Fibroblast of the aortic adventitia (primary cell): ENCODE measurements around the gene TSPAN18. TPM values are rescaled to one million over a fixed set of nuclear protein-coding genes. Genes with fewer than 3 reads are reported as not detected.
"Not testable (repeated sequence)": the region's sequence is repeated elsewhere in the genome, so short reads cannot be mapped to it uniquely, and the experiment has no call there.

ENCODE experiments used
- DNase-seq: peaks from one replicate; pipeline ENCODE4 v3.0.0-alpha.2; 2010; ENCODE audit warnings: low read depth
- H3K4me3 ChIP-seq: 2 replicates; pipeline ENCODE4 v1.5.1; 2011; ENCODE audit warnings: low read depth, mild to moderate bottlenecking, control low read depth, low read length, moderate library complexity
- total RNA-seq: library from RNA; depleted of rRNA; stranded (reverse); fragments of >200 nt; gene quantifications from 2 replicates; pipeline ENCODE4 v1.2.3, GENCODE V29; 2012; ENCODE audit warnings: low replicate concordance
- TF ChIP-seq, protein P1 (sequence below): IDR thresholded peaks from 2 replicates; pipeline ENCODE4 v1.5.1; 2011; ENCODE audit warnings: mild to moderate bottlenecking, low read length, control low read depth, inconsistent platforms; ENCODE audit not compliant: insufficient read depth

TSPAN18 gene
- total RNA-seq, 1 donor, result under 0.01 TPM

DNA sequence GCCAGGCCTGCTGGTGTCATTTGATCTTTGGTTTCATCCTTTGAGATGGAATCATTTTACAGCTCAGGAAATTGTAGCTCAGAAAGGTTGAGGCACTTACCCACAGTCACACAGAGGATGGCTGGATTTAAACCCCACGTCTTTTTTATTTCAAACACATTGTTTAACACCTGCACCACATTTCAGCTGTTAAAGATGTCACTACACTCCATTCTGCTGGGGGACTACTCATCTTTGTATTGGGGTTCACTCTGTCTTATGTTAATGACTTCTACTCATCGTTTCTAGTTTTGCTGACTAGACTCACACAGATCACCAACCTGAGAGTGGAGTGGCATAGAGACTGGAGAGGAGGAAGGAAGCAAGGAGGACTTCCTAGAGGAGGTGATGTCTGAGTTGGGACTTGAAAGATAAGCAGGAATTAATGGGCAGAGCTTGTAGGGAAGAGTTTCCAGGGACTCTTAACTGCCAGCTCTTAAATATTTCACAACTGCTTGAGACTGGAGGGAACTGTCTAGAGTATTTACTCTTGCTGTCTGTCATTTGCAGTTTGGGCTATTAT lies 143.9 kb downstream of the TSPAN18 start:
- H3K4me3 ChIP-seq, result no peak overlapping the region
- DNase-seq, result no peak
- TF ChIP-seq, protein P1, sequence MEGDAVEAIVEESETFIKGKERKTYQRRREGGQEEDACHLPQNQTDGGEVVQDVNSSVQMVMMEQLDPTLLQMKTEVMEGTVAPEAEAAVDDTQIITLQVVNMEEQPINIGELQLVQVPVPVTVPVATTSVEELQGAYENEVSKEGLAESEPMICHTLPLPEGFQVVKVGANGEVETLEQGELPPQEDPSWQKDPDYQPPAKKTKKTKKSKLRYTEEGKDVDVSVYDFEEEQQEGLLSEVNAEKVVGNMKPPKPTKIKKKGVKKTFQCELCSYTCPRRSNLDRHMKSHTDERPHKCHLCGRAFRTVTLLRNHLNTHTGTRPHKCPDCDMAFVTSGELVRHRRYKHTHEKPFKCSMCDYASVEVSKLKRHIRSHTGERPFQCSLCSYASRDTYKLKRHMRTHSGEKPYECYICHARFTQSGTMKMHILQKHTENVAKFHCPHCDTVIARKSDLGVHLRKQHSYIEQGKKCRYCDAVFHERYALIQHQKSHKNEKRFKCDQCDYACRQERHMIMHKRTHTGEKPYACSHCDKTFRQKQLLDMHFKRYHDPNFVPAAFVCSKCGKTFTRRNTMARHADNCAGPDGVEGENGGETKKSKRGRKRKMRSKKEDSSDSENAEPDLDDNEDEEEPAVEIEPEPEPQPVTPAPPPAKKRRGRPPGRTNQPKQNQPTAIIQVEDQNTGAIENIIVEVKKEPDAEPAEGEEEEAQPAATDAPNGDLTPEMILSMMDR, result no peak

GRCh38 chr11:44871682-44872081 lies 144.9 kb downstream of the TSPAN18 start:
- DNase-seq, H3K4me3 ChIP-seq: not testable (repeated sequence)

DNA sequence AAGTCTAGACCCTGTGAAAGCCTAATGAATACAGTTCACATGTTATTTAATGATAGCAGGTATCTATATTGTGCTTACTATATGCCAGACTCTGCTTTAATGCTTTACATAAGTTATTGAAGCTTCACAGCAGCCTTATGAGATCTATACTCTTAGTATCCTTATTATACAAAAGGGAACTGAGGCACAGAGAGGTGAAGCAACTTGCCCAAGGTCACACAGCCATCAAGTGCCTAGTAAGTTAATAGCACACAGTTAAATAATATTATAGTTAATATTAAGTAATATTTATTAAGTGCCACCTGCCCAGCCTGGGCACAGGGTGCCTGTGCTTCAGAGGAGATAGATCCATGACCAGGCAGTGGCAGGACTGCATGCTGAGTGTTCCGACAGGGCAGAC lies 145.8 kb downstream of the TSPAN18 start:
- no peak overlapping the region for H3K4me3 ChIP-seq
- TF ChIP-seq, protein P1, result no peak
- no peak for DNase-seq

DNA sequence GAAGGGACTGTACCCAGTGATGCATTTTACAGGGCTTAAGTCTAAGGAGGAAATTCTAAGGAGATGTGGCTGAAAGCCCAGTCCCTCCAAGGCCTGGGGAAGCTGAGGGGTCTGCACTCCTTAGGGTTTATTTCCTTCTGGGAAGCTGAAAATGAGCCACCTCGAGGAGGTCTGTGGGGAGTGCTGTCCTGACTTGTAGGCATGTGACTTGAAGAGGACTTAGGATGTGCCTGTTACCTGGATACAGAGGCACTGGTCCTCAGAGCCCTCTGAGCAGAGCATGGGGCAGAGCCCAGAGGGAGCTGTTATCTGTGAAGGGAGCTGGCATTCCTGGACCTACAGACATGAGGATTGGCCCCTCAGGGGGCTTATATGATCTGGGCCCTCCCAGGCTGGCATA lies 146.8 kb downstream of the TSPAN18 start:
- no peak overlapping the region for H3K4me3 ChIP-seq
- TF ChIP-seq, protein P1, result no peak
- no peak for DNase-seq

- DNase-seq, result no peak
- TF ChIP-seq, protein P1, result no peak
- H3K4me3 ChIP-seq, result no peak overlapping the region
Measured at GRCh38 chr11:44874284-44874683, 147.5 kb downstream of the TSPAN18 start.

DNA sequence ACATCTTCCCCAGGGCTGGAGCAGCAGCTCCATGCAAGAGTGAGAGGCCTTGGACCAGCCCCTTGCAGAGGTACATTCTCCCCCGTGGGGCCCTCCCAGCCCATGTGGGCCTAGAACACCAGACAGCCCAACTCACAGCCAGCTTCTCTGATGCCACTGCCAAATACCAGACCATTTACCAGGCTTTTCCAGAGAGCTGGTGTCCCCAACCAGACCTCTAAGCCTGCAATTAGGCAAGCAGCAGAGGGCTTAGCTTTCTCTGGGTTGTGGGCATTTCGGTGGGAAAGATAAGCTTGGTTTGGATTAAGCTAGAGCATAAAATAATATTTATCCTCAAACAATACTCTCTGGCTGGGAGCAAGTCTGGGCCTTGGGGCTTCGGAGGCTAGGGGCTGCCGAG lies 148.3 kb downstream of the TSPAN18 start:
- H3K4me3 ChIP-seq, result no peak overlapping the region
- TF ChIP-seq, protein P1, result no peak

GRCh38 chr11:44876194-44876723 lies 149.5 kb downstream of the TSPAN18 start:
- no peak for DNase-seq
- TF ChIP-seq, protein P1, result no peak

More for the DNA sequence above, 148.3 kb downstream of the TSPAN18 start:
- DNase-seq, result no peak

More at GRCh38 chr11:44876194-44876723, 149.5 kb downstream of the TSPAN18 start:
- H3K4me3 ChIP-seq, result no peak overlapping the region
